G401 (cell line): Measurements from ENCODE around the gene MPDZ. TPM values are rescaled to one million over a fixed set of nuclear protein-coding genes. Genes with fewer than 3 reads are reported as not detected.

Experiments
- DNase-seq: peaks from one replicate; pipeline ENCODE4 v3.0.0-alpha.2; 2015; ENCODE audit warnings: low spot score
- in situ Hi-C: cut with HindIII; loops from 2 replicates; pipeline ENCODE4 v1.10.0; 2016; ENCODE audit warnings: low sequenced_read_pairs, mixed read lengths
- total RNA-seq: library from RNA; depleted of rRNA; stranded (reverse); fragments of >200 nt; shearing (Covaris generic); gene quantifications from 2 replicates; pipeline ENCODE4 v1.2.3, GENCODE V29; 2014

MPDZ gene
- total RNA-seq, 1 experiment from 2014 or later, result 20.4 TPM

GRCh38 chr9:13110766-13111417 is 168.6 kb downstream of the MPDZ start:
- in situ Hi-C loops, result no loop called here
- peak; percentile 72 for DNase-seq

- no peak for DNase-seq
- in situ Hi-C loops, result no loop called here
Measured at GRCh38 chr9:13109781-13110180, 169.7 kb downstream of the MPDZ start.

GRCh38 chr9:13107008-13107407 is 172.5 kb downstream of the MPDZ start:
- no peak for DNase-seq
- in situ Hi-C loops, result no loop called here

GRCh38 chr9:13100914-13101572 is 178.4 kb downstream of the MPDZ start:
- no peak for DNase-seq
- in situ Hi-C loops, result no loop called here

GRCh38 chr9:13095056-13095455 is 184.4 kb downstream of the MPDZ start:
- in situ Hi-C loops, result no loop called here
- DNase-seq, result no peak

- DNase-seq, result no peak
- in situ Hi-C loops, result no loop called here
Measured at GRCh38 chr9:13090628-13091027, 188.9 kb downstream of the MPDZ start.

- in situ Hi-C loops, result no loop called here
- DNase-seq, result no peak
Measured at GRCh38 chr9:13089666-13090065, 189.8 kb downstream of the MPDZ start.

GRCh38 chr9:13088720-13089427 is 190.6 kb downstream of the MPDZ start:
- in situ Hi-C loops, result no loop called here
- DNase-seq, result peak; percentile 53

GRCh38 chr9:13083963-13084528 is 195.4 kb downstream of the MPDZ start:
- in situ Hi-C loops, result no loop called here
- no peak for DNase-seq

- in situ Hi-C loops, result no loop called here
- DNase-seq, result no peak
Measured at GRCh38 chr9:13083366-13083765, 196.1 kb downstream of the MPDZ start.

GRCh38 chr9:13082796-13083195 is 196.7 kb downstream of the MPDZ start:
- in situ Hi-C loops, result no loop called here
- DNase-seq, result no peak

GRCh38 chr9:13078164-13078563 is 201.3 kb downstream of the MPDZ start:
- no peak for DNase-seq
- in situ Hi-C loops, result no loop called here

- DNase-seq, result no peak
- in situ Hi-C loops, result no loop called here
Measured at GRCh38 chr9:13076616-13077015, 202.9 kb downstream of the MPDZ start.

GRCh38 chr9:13071921-13072320 is 207.6 kb downstream of the MPDZ start:
- in situ Hi-C loops, result no loop called here
- no peak for DNase-seq

GRCh38 chr9:13070612-13071595 is 208.6 kb downstream of the MPDZ start:
- no peak for DNase-seq
- in situ Hi-C loops, result no loop called here

GRCh38 chr9:13069498-13069897 is 210.0 kb downstream of the MPDZ start:
- in situ Hi-C loops, result no loop called here
- DNase-seq, result no peak

GRCh38 chr9:13064676-13065075 is 214.8 kb downstream of the MPDZ start:
- DNase-seq, result no peak
- in situ Hi-C loops, result no loop called here

GRCh38 chr9:13063880-13064459 is 215.5 kb downstream of the MPDZ start:
- in situ Hi-C loops, result no loop called here
- DNase-seq, result no peak

GRCh38 chr9:13061390-13061789 is 218.1 kb downstream of the MPDZ start:
- in situ Hi-C loops, result no loop called here
- no peak for DNase-seq
